NCI-H748 (cell line): Measurements from ENCODE around the gene RIC8A.
"Not testable (repeated sequence)": the region's sequence is repeated elsewhere in the genome, so short reads cannot be mapped to it uniquely, and the experiment has no call there.

ENCODE experiments used
- DNase-seq: peaks from one replicate; lab custom pipeline; 2025; ENCODE audit not compliant: unreplicated experiment; lab: John Stamatoyannopoulos, UW

RIC8A gene

DNA sequence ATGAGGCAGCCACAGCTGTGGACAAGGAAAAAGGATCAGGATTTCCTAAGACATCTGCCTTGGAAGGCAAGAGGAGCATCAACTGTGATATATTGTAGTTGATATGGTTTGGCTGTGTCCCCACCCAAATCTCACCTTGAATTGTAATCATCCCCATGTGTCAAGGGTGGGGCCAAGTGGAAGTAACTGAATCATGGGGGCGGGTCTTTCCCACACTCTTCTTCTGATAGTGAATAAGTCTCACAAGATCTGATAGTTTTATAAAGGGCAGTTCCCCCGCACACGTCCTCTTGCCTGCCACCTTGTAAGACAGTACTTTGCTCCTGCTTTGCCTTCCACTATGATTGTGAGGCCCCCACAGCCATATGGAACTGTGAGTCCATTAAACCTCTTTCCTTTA is 10.2 kb downstream of the RIC8A start:
- DNase-seq: no peak

- DNase-seq: no peak
Measured at GRCh38 chr11:218815-219593, 11.5 kb downstream of the RIC8A start.

DNA sequence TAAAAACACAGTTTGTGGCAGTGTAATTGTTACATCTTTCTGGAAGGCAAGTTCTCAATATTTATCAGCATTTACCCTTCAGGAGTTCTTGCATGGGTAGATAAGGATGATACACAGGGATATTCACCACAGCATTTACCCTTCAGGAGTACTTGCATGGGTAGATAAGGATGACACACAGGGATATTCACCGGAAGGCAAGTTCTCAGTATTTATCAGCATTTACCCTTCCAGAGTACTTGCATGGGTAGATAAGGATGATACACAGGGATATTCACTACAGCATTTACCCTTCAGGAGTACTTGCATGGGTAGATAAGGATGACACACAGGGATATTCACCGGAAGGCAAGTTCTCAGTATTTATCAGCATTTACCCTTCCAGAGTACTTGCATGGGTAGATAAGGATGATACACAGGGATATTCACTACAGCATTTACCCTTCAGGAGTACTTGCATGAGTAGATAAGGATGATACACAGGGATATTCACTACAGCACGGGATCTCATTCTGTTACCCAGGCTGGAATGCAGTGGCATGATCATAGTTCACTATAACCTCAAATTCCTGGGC is 13.2 kb downstream of the RIC8A start:
- DNase-seq: not testable (repeated sequence)

DNA sequence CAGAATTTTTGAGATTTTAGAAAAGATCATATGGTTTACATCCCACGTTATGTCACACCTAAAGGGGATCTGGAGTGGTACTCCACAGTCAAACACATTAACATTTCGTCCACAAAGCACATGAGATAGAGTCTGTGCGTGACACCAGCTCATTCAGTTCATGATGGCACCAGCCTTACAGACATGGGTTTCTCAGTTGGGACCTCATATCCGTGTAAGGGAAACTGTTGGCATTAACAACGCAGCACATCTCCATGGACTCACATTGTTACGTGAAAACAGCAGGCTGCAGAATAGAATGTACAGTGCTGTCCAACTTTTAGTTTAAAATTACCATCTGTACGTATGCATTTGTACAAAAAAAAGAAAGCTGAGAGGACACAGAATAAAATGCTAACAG is 14.0 kb downstream of the RIC8A start:
- no peak for DNase-seq

- DNase-seq: no peak
Measured at GRCh38 chr11:221998-222789, 14.7 kb downstream of the RIC8A start.

DNA sequence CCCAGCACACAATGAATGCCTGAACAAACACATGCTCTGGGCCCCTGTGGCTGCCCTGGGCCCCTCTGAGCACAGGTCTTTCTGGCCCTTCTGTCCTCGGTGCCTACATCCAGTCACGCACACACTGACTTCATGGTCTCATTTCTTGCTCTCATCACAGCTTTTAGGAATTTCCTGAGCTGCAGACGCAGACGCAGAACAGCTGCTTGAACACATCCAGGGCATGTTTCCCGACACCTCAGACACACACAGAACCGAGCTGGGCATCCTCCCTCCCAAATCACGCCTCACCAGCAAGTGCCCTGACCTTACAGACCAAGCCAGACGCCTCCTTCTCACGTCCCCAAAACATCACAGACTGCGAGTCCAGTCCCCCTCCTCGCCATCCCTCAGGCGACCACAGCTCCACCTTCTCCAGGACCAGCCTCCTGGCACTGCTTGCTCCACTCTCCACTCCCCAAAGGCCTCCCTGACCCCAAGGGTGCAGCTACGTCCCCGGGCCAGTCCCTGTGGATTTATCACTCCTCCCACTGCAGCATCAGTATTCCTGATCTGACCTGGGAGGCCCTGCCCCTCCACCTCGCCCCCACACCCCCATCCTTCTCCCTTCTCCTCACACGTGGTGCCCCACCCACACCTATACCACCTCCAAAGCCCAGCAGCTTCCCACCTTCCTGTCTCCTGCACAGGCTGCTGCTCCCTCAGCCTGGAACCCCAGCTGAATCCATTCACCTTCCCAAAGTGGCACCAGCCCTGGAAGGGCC is 15.7 kb downstream of the RIC8A start:
- no peak for DNase-seq

- DNase-seq: no peak
Measured at GRCh38 chr11:223884-224283, 16.4 kb downstream of the RIC8A start.

- no peak for DNase-seq
Measured at GRCh38 chr11:224424-224823, 16.9 kb downstream of the RIC8A start.

GRCh38 chr11:225734-226453 is 18.4 kb downstream of the RIC8A start:
- DNase-seq: no peak

DNA sequence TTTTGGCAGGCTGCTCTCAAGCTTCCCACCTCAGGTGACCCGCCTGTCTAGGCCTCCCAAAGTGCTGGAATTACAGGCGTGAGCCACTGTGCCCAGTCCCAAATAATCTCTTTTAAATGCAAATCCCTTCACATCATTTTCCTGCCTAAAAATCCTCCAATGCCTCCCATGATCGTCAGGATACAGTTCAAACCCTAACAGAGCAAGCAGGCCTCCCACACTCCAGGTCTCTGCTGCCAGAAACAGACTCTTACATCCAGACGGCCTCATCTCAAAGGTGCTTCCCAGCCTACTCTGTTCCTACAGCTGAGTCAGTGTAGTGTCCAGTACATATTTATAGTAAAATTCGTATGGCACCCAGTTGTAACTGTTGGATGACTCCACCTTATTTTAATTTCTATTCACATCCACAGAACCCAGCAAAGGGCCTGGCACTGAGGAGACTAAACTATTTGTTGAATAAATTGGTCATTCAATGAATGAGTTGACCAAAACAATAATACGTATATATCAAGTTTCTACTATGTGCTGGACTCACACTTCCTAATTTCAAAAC is 20.4 kb downstream of the RIC8A start:
- DNase-seq: no peak

- no peak for DNase-seq
Measured at GRCh38 chr11:230431-230830, 22.9 kb downstream of the RIC8A start.

- no peak for DNase-seq
Measured at GRCh38 chr11:232783-233565, 25.5 kb downstream of the RIC8A start.

GRCh38 chr11:235180-235579 is 27.7 kb downstream of the RIC8A start:
- no peak for DNase-seq

- DNase-seq: no peak
Measured at GRCh38 chr11:235609-235996, 28.1 kb downstream of the RIC8A start.

DNA sequence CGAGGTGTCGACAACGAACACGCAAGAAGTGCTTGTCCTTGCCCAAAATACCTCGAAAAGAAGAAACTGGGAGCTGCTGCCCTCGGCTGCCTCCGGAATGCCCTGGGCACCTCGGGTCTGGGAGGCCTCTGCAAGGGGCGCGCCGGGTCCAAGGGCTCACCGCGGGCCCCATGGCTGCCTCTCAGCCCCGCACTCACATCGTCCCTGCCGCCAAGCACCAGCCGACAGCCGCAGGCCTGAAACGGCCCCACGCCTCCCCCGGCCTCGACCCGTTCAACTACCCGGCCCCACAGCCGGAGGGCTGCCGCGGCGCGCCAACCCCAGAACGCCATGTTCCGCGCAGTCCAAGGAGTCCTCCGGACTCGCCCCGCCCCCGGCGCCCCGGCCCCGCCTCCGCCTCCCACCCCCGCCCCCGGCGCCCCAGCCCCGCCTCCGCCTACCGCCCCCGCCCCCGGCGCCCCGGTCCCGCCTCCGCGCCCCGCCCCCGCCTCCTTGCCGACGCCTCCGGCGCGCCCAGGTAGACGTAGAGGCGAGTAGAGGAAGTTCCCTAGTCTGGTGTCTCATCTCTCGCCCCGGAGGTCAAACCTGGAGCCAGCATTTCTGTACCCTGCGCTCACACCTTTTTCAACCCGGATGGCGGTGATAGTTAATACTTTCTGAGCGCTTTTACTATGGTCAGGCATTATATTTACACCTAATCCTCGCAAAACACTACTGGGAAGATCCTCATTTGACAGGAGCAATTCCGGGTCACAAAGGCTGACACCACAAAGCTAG is 28.7 kb downstream of the RIC8A start, which contains the start of gene SIRT3:
Gene SIRT3 (minus strand): TSS at position 346 of the 777 bp plus-strand sequence. CDS start 14 bp downstream, at position 332.
- peak; percentile 85 for DNase-seq

GRCh38 chr11:236774-237767 is 29.6 kb downstream of the RIC8A start, which contains the start of gene PSMD13:
PSMD13 (plus strand) TSS chr11:236976; CDS start chr11:237050, 74 bp downstream.
- DNase-seq: peak; percentile 90

DNA sequence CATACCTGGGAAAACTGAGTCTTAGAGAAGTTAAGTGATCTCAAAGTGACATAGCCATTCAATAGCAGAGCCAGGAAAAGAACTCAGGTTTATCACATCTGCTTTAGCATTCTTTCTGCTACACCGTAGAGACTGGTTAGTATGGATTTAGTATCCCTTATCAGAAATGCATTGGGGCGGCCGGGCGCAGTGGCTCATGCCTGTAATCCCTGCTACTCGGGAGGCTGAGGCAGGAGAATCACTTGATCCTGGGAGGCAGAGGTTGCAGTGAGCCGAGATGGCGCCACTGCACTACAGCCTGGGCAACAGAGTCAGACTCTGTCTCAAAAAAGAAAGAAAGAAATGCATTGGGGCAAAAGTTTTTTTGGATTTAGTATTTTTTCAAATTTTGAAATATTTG is 30.8 kb downstream of the RIC8A start:
- DNase-seq: not testable (repeated sequence)
